GM12875 (cell line): ENCODE data around the gene MCF2L.
"Not testable (repeated sequence)": the region's sequence is repeated elsewhere in the genome, so short reads cannot be mapped to it uniquely, and the experiment has no call there.

ENCODE experiments used
- H3K4me3 ChIP-seq: one replicate; pipeline ENCODE4 v1.5.1; 2011; ENCODE audit warnings: low read depth, low read length, control low read depth
- CTCF ChIP-seq: IDR thresholded peaks from 2 replicates; pipeline ENCODE4 v1.5.1; 2011; ENCODE audit warnings: low read depth, mild to moderate bottlenecking, control low read depth, inconsistent platforms, low read length, moderate library complexity, borderline replicate concordance; ENCODE audit not compliant: insufficient read depth

Gene MCF2L

GRCh38 chr13:113077953-113078901, 109.2 kb downstream of the MCF2L start:
- TF ChIP-seq CTCF, result no peak
- H3K4me3 ChIP-seq, result no peak overlapping the region

DNA sequence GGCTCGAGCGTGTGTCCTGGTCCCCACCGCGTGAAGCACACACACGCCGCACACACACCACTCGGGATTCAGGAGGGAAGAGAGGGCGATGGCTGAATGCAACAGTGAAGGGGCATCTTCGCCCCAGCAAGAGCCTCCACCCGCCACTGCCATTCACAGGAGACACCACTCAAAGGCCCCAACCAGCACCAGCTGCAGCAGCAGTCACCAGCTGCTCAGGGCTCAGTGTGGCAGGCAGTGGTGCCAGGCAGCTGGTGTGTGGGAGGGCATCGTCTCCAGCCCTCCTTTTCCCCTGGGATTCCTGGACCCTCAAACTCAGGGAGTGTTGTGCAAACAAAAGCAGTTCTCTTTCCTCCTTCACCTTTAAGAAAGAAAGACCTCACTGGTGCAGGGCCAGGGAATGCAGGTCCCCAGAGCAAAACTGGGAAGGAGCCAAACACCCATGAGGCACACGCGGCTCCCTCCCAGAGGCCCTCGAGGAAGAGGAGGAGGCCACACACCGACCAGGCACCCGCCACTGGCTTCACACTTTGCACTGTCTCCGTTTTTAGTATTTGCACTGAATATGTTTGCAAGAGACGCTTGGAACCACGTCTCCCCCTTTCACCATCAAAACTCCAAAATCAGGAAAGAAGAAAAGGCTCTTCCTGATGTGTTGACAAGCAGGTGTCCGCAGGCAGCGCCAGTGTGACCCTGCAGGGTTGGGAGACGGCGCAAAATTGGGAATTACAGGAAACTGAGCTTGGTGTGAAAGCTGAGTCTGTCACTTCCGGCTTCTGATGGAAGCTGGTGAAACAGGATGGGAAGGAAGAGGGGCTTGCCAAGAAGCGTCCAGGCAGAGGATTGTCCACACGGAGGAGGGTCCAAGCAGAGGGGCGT, 110.1 kb downstream of the MCF2L start:
- no peak overlapping the region for H3K4me3 ChIP-seq
- no peak for TF ChIP-seq CTCF

GRCh38 chr13:113079781-113080080, 110.7 kb downstream of the MCF2L start:
- H3K4me3 ChIP-seq, result not testable (repeated sequence)

GRCh38 chr13:113080361-113080831, 111.4 kb downstream of the MCF2L start:
- no peak overlapping the region for H3K4me3 ChIP-seq
- TF ChIP-seq CTCF, result no peak

GRCh38 chr13:113080901-113081521, 112.0 kb downstream of the MCF2L start:
- no peak for TF ChIP-seq CTCF
- no peak overlapping the region for H3K4me3 ChIP-seq

DNA sequence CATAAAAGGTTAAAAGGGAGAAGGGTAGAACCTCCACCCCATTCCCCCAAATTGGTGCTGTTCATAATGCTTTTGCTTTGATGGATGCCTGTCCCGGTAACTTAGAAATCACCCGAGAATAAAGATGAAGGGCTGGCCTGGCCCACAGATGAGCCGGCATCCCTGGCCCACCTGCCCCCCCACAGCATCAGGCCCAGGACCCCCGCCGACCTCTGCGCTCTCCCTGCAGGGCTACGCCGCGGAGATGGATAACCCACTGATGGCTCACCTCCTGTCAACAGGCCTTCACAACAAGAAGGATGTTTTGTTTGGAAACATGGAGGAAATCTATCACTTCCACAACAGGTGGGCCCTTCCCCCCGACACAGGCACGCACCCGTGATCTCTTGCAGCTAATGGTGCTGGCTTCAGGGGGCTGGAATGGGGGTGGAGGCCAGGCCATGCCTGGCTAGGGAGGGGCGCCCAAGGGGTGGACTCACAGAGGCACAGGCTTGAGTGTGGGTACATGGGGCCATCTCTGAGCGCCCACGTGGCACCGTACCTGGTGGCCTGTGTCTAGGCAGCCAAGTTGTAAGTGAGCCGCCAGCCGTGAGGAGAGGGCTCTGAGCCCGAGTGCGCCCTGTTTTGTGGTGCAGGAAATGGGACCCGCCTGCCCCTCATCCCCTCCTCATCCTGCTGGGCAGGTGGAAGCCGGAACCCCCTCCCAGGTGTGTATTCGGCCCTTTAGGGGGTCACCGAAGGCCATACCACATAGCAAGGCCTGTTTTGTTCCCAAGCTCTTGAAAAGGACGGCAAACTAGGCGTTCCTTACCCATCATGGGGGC, 113.4 kb downstream of the MCF2L start:
- no peak overlapping the region for H3K4me3 ChIP-seq
- TF ChIP-seq CTCF, result no peak

DNA sequence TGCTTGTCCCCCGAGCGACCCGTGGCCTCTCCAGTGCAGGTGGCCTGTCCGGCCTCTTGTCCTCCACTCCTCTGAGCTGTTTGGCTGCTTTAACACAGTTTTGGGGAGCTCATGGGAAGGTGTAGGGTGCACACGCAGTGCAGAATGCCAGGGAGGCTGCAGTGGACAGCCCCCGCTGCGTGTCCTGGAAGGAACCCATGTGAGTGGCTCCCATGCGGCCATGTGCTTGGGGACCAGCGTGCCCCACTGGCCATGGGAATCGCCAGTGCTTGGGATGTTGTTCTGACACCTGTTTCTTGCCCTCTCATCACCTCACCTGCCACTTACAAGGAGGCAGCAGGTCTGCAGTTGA, 114.0 kb downstream of the MCF2L start:
- no peak overlapping the region for H3K4me3 ChIP-seq
- no peak for TF ChIP-seq CTCF
